Activated CD8-positive, alpha-beta memory T cell treated with anti-CD3 and anti-CD28 coated beads for 48 hours (primary cell): ENCODE results near the gene TTLL11.

Experiments used
- DNase-seq, 3 experiments: peaks; one replicate each; pipeline ENCODE4 v3.0.0-alpha.2; 2020; ENCODE audit warnings: low read depth in 2 of 3, low spot score in 2 of 3

TTLL11 gene

GRCh38 chr9:121778252-121779225 is 314.6 kb downstream of the TTLL11 start:
- no peak for DNase-seq

GRCh38 chr9:121776739-121777637 is 316.1 kb downstream of the TTLL11 start:
- DNase-seq: no peak

GRCh38 chr9:121776001-121776738 is 316.9 kb downstream of the TTLL11 start:
- DNase-seq: no peak

- DNase-seq: no peak
These were observed 318.1 kb downstream of the TTLL11 start for GRCh38 chr9:121774715-121775613.

- DNase-seq: no peak
These were observed 319.0 kb downstream of the TTLL11 start for GRCh38 chr9:121773954-121774714.

GRCh38 chr9:121773286-121773953 is 319.7 kb downstream of the TTLL11 start:
- DNase-seq: no peak

- no peak for DNase-seq
These were observed 320.4 kb downstream of the TTLL11 start for GRCh38 chr9:121772600-121773285.
